Colon (tissue), 2 donors: ENCODE results near the gene AANAT.

ENCODE experiments used
- FAIRE-seq: peaks from 2 replicates; lab custom pipeline; 2012; peaks lifted over from hg19 to GRCh38; lab: Jason Lieb, UNC
- donor health status: control.
- donor health status: control.

Gene AANAT

GRCh38 chr17:76469076-76469990 is 1.9 kb downstream of the AANAT start:
- FAIRE-seq, result no peak

- FAIRE-seq, result no peak
Measured at GRCh38 chr17:76469991-76470739, 2.8 kb downstream of the AANAT start.

GRCh38 chr17:76471498-76472257 is 4.3 kb downstream of the AANAT start:
- FAIRE-seq, result no peak

GRCh38 chr17:76472258-76472645 is 4.8 kb downstream of the AANAT start:
- FAIRE-seq, result no peak

GRCh38 chr17:76472726-76473125 is 5.3 kb downstream of the AANAT start:
- FAIRE-seq, result no peak

GRCh38 chr17:76473541-76473985 is 6.2 kb downstream of the AANAT start:
- FAIRE-seq, result no peak

GRCh38 chr17:76474238-76474637 is 6.8 kb downstream of the AANAT start:
- no peak for FAIRE-seq

GRCh38 chr17:76474894-76475293 is 7.5 kb downstream of the AANAT start:
- no peak for FAIRE-seq

- FAIRE-seq, result no peak
Measured at GRCh38 chr17:76475302-76475701, 7.9 kb downstream of the AANAT start.

GRCh38 chr17:76476736-76477135 is 9.3 kb downstream of the AANAT start:
- no peak for FAIRE-seq

GRCh38 chr17:76477576-76477975 is 10.2 kb downstream of the AANAT start:
- no peak for FAIRE-seq

- FAIRE-seq, result no peak
Measured at GRCh38 chr17:76478097-76478496, 10.7 kb downstream of the AANAT start.

- FAIRE-seq, result no peak
Measured at GRCh38 chr17:76478730-76479514, 11.5 kb downstream of the AANAT start.

GRCh38 chr17:76479515-76480060 is 12.2 kb downstream of the AANAT start:
- FAIRE-seq, result no peak

- FAIRE-seq, result no peak
Measured at GRCh38 chr17:76480632-76481031, 13.2 kb downstream of the AANAT start.

- FAIRE-seq, result no peak
Measured at GRCh38 chr17:76481071-76481655, 13.8 kb downstream of the AANAT start.

GRCh38 chr17:76484228-76484725 is 16.9 kb downstream of the AANAT start:
- no peak for FAIRE-seq

- FAIRE-seq, result no peak
Measured at GRCh38 chr17:76485569-76485968, 18.2 kb downstream of the AANAT start.

GRCh38 chr17:76487451-76488192 is 20.2 kb downstream of the AANAT start:
- FAIRE-seq, result no peak

GRCh38 chr17:76490112-76490710 is 22.8 kb downstream of the AANAT start:
- no peak for FAIRE-seq
